GM19463 (cell line): Measurements from ENCODE around the gene FAM117A.
A peak's percentile ranks its signal among the peaks of the same experiment; 100 is the strongest.
"Not testable (repeated sequence)": the region's sequence is repeated elsewhere in the genome, so short reads cannot be mapped to it uniquely, and the experiment has no call there.

ENCODE experiments used
- ATAC-seq: cut with Tn5 transposase; IDR thresholded peaks from one replicate; pipeline ENCODE4 v1.9.1; 2021; ENCODE audit warnings: mild to moderate bottlenecking, moderate library complexity; ENCODE audit not compliant: unreplicated experiment

The FAM117A gene

GRCh38 chr17:49681106-49681979 is 82.6 kb downstream of the FAM117A start:
- no peak for ATAC-seq

- ATAC-seq = no peak
These were observed 83.6 kb downstream of the FAM117A start for GRCh38 chr17:49680314-49680713.

GRCh38 chr17:49677933-49678847 is 85.7 kb downstream of the FAM117A start, which contains the start of gene SPOP:
TSS of gene SPOP (minus strand) at chr17:49678097. CDS start at chr17:49622810, 55,287 bp downstream.
- peak; percentile 75 for ATAC-seq

- ATAC-seq = peak; percentile 49
These were observed 86.6 kb downstream of the FAM117A start for GRCh38 chr17:49677134-49677932.

GRCh38 chr17:49676276-49676868 is 87.6 kb downstream of the FAM117A start:
- peak; percentile 63 for ATAC-seq

- ATAC-seq = no peak
These were observed 89.4 kb downstream of the FAM117A start for GRCh38 chr17:49674507-49674906.

GRCh38 chr17:49673679-49674078 is 90.3 kb downstream of the FAM117A start:
- not testable (repeated sequence) for ATAC-seq

GRCh38 chr17:49670641-49671040 is 93.3 kb downstream of the FAM117A start:
- no peak for ATAC-seq

- ATAC-seq = no peak
These were observed 93.9 kb downstream of the FAM117A start for GRCh38 chr17:49670002-49670401.

GRCh38 chr17:49667854-49668253 is 96.1 kb downstream of the FAM117A start:
- no peak for ATAC-seq

- ATAC-seq = no peak
These were observed 99.2 kb downstream of the FAM117A start for GRCh38 chr17:49664706-49665211.
